ENCODE data around the gene LRRIQ3.

The LRRIQ3 gene

GRCh38 chr1:74107394-74107793 lies 90.6 kb downstream of the LRRIQ3 start:
- no peaks in the 10 kb centered on the region for H3K36me3 ChIP-seq (ENCODE audit: control insufficient read depth, insufficient read depth, low read length)
- no peaks in the 10 kb centered on the region for H3K27me3 ChIP-seq (ENCODE audit: control insufficient read depth, insufficient read depth, low read length)
- no peak overlapping the region for H3K4me3 ChIP-seq (ENCODE audit: low read depth, low read length)
- no peak overlapping the region for H3K9ac ChIP-seq (ENCODE audit: low read length)
- no peaks in the 10 kb centered on the region for H3K4me1 ChIP-seq (ENCODE audit: control insufficient read depth, insufficient read depth, low read length)
- no peaks in the 10 kb centered on the region for H3K9me3 ChIP-seq (ENCODE audit: control insufficient read depth, insufficient read depth, low read depth, low read length)
- no peak overlapping the region for H3K27ac ChIP-seq (ENCODE audit: low read depth, low read length)

GRCh38 chr1:74091371-74091770 lies 106.6 kb downstream of the LRRIQ3 start:
- H3K36me3 ChIP-seq (ENCODE audit: control insufficient read depth, insufficient read depth, low read length), result no peaks in the 10 kb centered on the region

GRCh38 chr1:74083128-74083527 lies 114.8 kb downstream of the LRRIQ3 start:
- H3K27me3 ChIP-seq (ENCODE audit: control insufficient read depth, insufficient read depth, low read length), result no peaks in the 10 kb centered on the region
- no peak overlapping the region for H3K4me3 ChIP-seq (ENCODE audit: low read depth, low read length)
- H3K4me1 ChIP-seq (ENCODE audit: control insufficient read depth, insufficient read depth, low read length), result peaks cover 5% of the 10 kb centered on the region; the same call in 1 of the 2 replicates
- no peaks in the 10 kb centered on the region for H3K36me3 ChIP-seq (ENCODE audit: control insufficient read depth, insufficient read depth, low read length)
- no peak overlapping the region for H3K9ac ChIP-seq (ENCODE audit: low read length)
- no peak overlapping the region for H3K27ac ChIP-seq (ENCODE audit: low read depth, low read length)
- H3K9me3 ChIP-seq (ENCODE audit: control insufficient read depth, insufficient read depth, low read depth, low read length), result no peaks in the 10 kb centered on the region

More at GRCh38 chr1:74091371-74091770, 106.6 kb downstream of the LRRIQ3 start:
- Histone ChIP-seq H3K9ac (ENCODE audit: low read length) (no peak overlapping the region), H3K27me3 (ENCODE audit: control insufficient read depth, insufficient read depth, low read length) (no peaks in the 10 kb centered on the region), H3K4me1 (ENCODE audit: control insufficient read depth, insufficient read depth, low read length) (no peaks in the 10 kb centered on the region), H3K27ac (ENCODE audit: low read depth, low read length) (no peak overlapping the region), H3K4me3 (ENCODE audit: low read depth, low read length) (no peak overlapping the region), H3K9me3 (ENCODE audit: control insufficient read depth, insufficient read depth, low read depth, low read length) (peaks cover 8% of the 10 kb centered on the region)

- H3K27me3 ChIP-seq (ENCODE audit: control insufficient read depth, insufficient read depth, low read length), result no peaks in the 10 kb centered on the region
- H3K9me3 ChIP-seq (ENCODE audit: control insufficient read depth, insufficient read depth, low read depth, low read length), result no peaks in the 10 kb centered on the region
- H3K4me3 ChIP-seq (ENCODE audit: low read depth, low read length), result no peak overlapping the region
- no peaks in the 10 kb centered on the region for H3K36me3 ChIP-seq (ENCODE audit: control insufficient read depth, insufficient read depth, low read length)
- H3K4me1 ChIP-seq (ENCODE audit: control insufficient read depth, insufficient read depth, low read length), result no peaks in the 10 kb centered on the region
- H3K9ac ChIP-seq (ENCODE audit: low read length), result no peak overlapping the region
- no peak overlapping the region for H3K27ac ChIP-seq (ENCODE audit: low read depth, low read length)
These were observed 132.9 kb downstream of the LRRIQ3 start for GRCh38 chr1:74065081-74065480.

GRCh38 chr1:74057719-74058118 lies 140.3 kb downstream of the LRRIQ3 start:
- no peak overlapping the region for H3K9ac ChIP-seq (ENCODE audit: low read length)
- no peaks in the 10 kb centered on the region for H3K4me1 ChIP-seq (ENCODE audit: control insufficient read depth, insufficient read depth, low read length)
- H3K4me3 ChIP-seq (ENCODE audit: low read depth, low read length), result no peak overlapping the region
- no peaks in the 10 kb centered on the region for H3K9me3 ChIP-seq (ENCODE audit: control insufficient read depth, insufficient read depth, low read depth, low read length)
- H3K27me3 ChIP-seq (ENCODE audit: control insufficient read depth, insufficient read depth, low read length), result no peaks in the 10 kb centered on the region
- no peaks in the 10 kb centered on the region for H3K36me3 ChIP-seq (ENCODE audit: control insufficient read depth, insufficient read depth, low read length)
- no peak overlapping the region for H3K27ac ChIP-seq (ENCODE audit: low read depth, low read length)

- H3K27me3 ChIP-seq (ENCODE audit: control insufficient read depth, insufficient read depth, low read length), result no peaks in the 10 kb centered on the region
- H3K36me3 ChIP-seq (ENCODE audit: control insufficient read depth, insufficient read depth, low read length), result no peaks in the 10 kb centered on the region
- H3K27ac ChIP-seq (ENCODE audit: low read depth, low read length), result no peak overlapping the region
- H3K4me3 ChIP-seq (ENCODE audit: low read depth, low read length), result no peak overlapping the region
- H3K9ac ChIP-seq (ENCODE audit: low read length), result no peak overlapping the region
- H3K9me3 ChIP-seq (ENCODE audit: control insufficient read depth, insufficient read depth, low read depth, low read length), result no peaks in the 10 kb centered on the region
- no peaks in the 10 kb centered on the region for H3K4me1 ChIP-seq (ENCODE audit: control insufficient read depth, insufficient read depth, low read length)
These were observed 144.6 kb downstream of the LRRIQ3 start for GRCh38 chr1:74053407-74053806.

GRCh38 chr1:74050386-74050785 lies 147.6 kb downstream of the LRRIQ3 start:
- Histone ChIP-seq H3K9me3 (ENCODE audit: control insufficient read depth, insufficient read depth, low read depth, low read length) (no peaks in the 10 kb centered on the region), H3K4me1 (ENCODE audit: control insufficient read depth, insufficient read depth, low read length) (no peaks in the 10 kb centered on the region), H3K9ac (ENCODE audit: low read length) (no peak overlapping the region), H3K4me3 (ENCODE audit: low read depth, low read length) (no peak overlapping the region), H3K27me3 (ENCODE audit: control insufficient read depth, insufficient read depth, low read length) (no peaks in the 10 kb centered on the region), H3K36me3 (ENCODE audit: control insufficient read depth, insufficient read depth, low read length) (no peaks in the 10 kb centered on the region), H3K27ac (ENCODE audit: low read depth, low read length) (no peak overlapping the region)

GRCh38 chr1:74038042-74038441 lies 159.9 kb downstream of the LRRIQ3 start:
- Histone ChIP-seq H3K27me3 (ENCODE audit: control insufficient read depth, insufficient read depth, low read length) (no peaks in the 10 kb centered on the region), H3K27ac (ENCODE audit: low read depth, low read length) (no peak overlapping the region), H3K9ac (ENCODE audit: low read length) (no peak overlapping the region), H3K4me1 (ENCODE audit: control insufficient read depth, insufficient read depth, low read length) (no peaks in the 10 kb centered on the region), H3K9me3 (ENCODE audit: control insufficient read depth, insufficient read depth, low read depth, low read length) (peaks cover 13% of the 10 kb centered on the region), H3K4me3 (ENCODE audit: low read depth, low read length) (no peak overlapping the region), H3K36me3 (ENCODE audit: control insufficient read depth, insufficient read depth, low read length) (no peaks in the 10 kb centered on the region)

GRCh38 chr1:74012583-74012982 lies 185.4 kb downstream of the LRRIQ3 start:
- Histone ChIP-seq H3K4me1 (ENCODE audit: control insufficient read depth, insufficient read depth, low read length) (no peaks in the 10 kb centered on the region), H3K4me3 (ENCODE audit: low read depth, low read length) (no peak overlapping the region), H3K27ac (ENCODE audit: low read depth, low read length) (no peak overlapping the region)

GRCh38 chr1:74011736-74012135 lies 186.2 kb downstream of the LRRIQ3 start:
- no peak overlapping the region for H3K9ac ChIP-seq (ENCODE audit: low read length)
- H3K4me3 ChIP-seq (ENCODE audit: low read depth, low read length), result no peak overlapping the region
- no peak overlapping the region for H3K27ac ChIP-seq (ENCODE audit: low read depth, low read length)
- no peaks in the 10 kb centered on the region for H3K4me1 ChIP-seq (ENCODE audit: control insufficient read depth, insufficient read depth, low read length)
- H3K36me3 ChIP-seq (ENCODE audit: control insufficient read depth, insufficient read depth, low read length), result no peaks in the 10 kb centered on the region
- no peaks in the 10 kb centered on the region for H3K27me3 ChIP-seq (ENCODE audit: control insufficient read depth, insufficient read depth, low read length)
- no peaks in the 10 kb centered on the region for H3K9me3 ChIP-seq (ENCODE audit: control insufficient read depth, insufficient read depth, low read depth, low read length)

More at GRCh38 chr1:74012583-74012982, 185.4 kb downstream of the LRRIQ3 start:
- no peaks in the 10 kb centered on the region for H3K36me3 ChIP-seq (ENCODE audit: control insufficient read depth, insufficient read depth, low read length)
- H3K9me3 ChIP-seq (ENCODE audit: control insufficient read depth, insufficient read depth, low read depth, low read length), result no peaks in the 10 kb centered on the region
- no peaks in the 10 kb centered on the region for H3K27me3 ChIP-seq (ENCODE audit: control insufficient read depth, insufficient read depth, low read length)
- H3K9ac ChIP-seq (ENCODE audit: low read length), result no peak overlapping the region

GRCh38 chr1:74010206-74010605 lies 187.8 kb downstream of the LRRIQ3 start:
- H3K27me3 ChIP-seq (ENCODE audit: control insufficient read depth, insufficient read depth, low read length), result no peaks in the 10 kb centered on the region
- no peak overlapping the region for H3K9ac ChIP-seq (ENCODE audit: low read length)
- H3K4me1 ChIP-seq (ENCODE audit: control insufficient read depth, insufficient read depth, low read length), result no peaks in the 10 kb centered on the region
- H3K36me3 ChIP-seq (ENCODE audit: control insufficient read depth, insufficient read depth, low read length), result no peaks in the 10 kb centered on the region
- no peak overlapping the region for H3K27ac ChIP-seq (ENCODE audit: low read depth, low read length)
- H3K4me3 ChIP-seq (ENCODE audit: low read depth, low read length), result no peak overlapping the region
- H3K9me3 ChIP-seq (ENCODE audit: control insufficient read depth, insufficient read depth, low read depth, low read length), result no peaks in the 10 kb centered on the region

GRCh38 chr1:74005533-74005932 lies 192.4 kb downstream of the LRRIQ3 start:
- no peaks in the 10 kb centered on the region for H3K9me3 ChIP-seq (ENCODE audit: control insufficient read depth, insufficient read depth, low read depth, low read length)
- H3K27me3 ChIP-seq (ENCODE audit: control insufficient read depth, insufficient read depth, low read length), result no peaks in the 10 kb centered on the region
- H3K9ac ChIP-seq (ENCODE audit: low read length), result no peak overlapping the region
- no peaks in the 10 kb centered on the region for H3K36me3 ChIP-seq (ENCODE audit: control insufficient read depth, insufficient read depth, low read length)
- no peak overlapping the region for H3K4me3 ChIP-seq (ENCODE audit: low read depth, low read length)
- no peak overlapping the region for H3K27ac ChIP-seq (ENCODE audit: low read depth, low read length)
- H3K4me1 ChIP-seq (ENCODE audit: control insufficient read depth, insufficient read depth, low read length), result peaks cover 17% of the 10 kb centered on the region; the same call in 1 of the 2 replicates
